HepG2 (cell line): ENCODE measurements around the gene COX7C. TPM values are rescaled to one million over a fixed set of nuclear protein-coding genes. Genes with fewer than 3 reads are reported as not detected.

Source experiments
- CCAR2 ChIP-seq: fragments of 200-400 bp; formaldehyde crosslinking; optimal IDR thresholded peaks from 2 replicates; pipeline ENCODE3; 2018; ENCODE audit warnings: low read depth, mild to moderate bottlenecking, low read length, moderate library complexity
- ETV5 ChIP-seq: IDR thresholded peaks from 2 replicates; pipeline ENCODE4 v1.6.1; 2018; ENCODE audit warnings: missing biosample characterization, missing genetic modification reagents, inconsistent platforms, borderline replicate concordance
- FOXO1 ChIP-seq: sonication (generic); formaldehyde crosslinking; IDR thresholded peaks from 2 replicates; pipeline ENCODE4 v1.4.0; 2020; ENCODE audit warnings: missing genetic modification reagents
- KLF11 ChIP-seq: IDR thresholded peaks from 2 replicates; pipeline ENCODE4 v1.6.1; 2016; ENCODE audit warnings: missing compliant biosample characterization
- MAFF ChIP-seq: IDR thresholded peaks from 2 replicates; pipeline ENCODE4 v1.6.1; 2011; ENCODE audit warnings: low read depth, low read length, improper control_type of control experiment
- MZF1 ChIP-seq: sonication (generic); formaldehyde crosslinking; IDR thresholded peaks from 2 replicates; pipeline ENCODE4 v1.8.1; 2023; ENCODE audit warnings: mild to moderate bottlenecking, missing genetic modification reagents, borderline replicate concordance
- SIX1 ChIP-seq: sonication (generic); formaldehyde crosslinking; IDR thresholded peaks from 2 replicates; pipeline ENCODE4 v1.4.0; 2020; ENCODE audit warnings: missing genetic modification reagents, borderline replicate concordance
- SP2 ChIP-seq: sonication (generic); formaldehyde crosslinking; IDR thresholded peaks from 2 replicates; pipeline ENCODE4 v1.5.1; 2020; ENCODE audit warnings: mild to moderate bottlenecking, missing genetic modification reagents
- ZNF354B ChIP-seq: sonication (generic); formaldehyde crosslinking; IDR thresholded peaks from 2 replicates; pipeline ENCODE4 v1.8.0; 2022; ENCODE audit warnings: mild to moderate bottlenecking, missing genetic modification reagents
- ZNF44 ChIP-seq: sonication (generic); formaldehyde crosslinking; IDR thresholded peaks from 2 replicates; pipeline ENCODE4 v1.5.1; 2020; ENCODE audit warnings: mild to moderate bottlenecking, missing genetic modification reagents
- ZNF552 ChIP-seq: sonication (generic); formaldehyde crosslinking; IDR thresholded peaks from 2 replicates; pipeline ENCODE4 v1.9.0; 2022; ENCODE audit warnings: missing genetic modification reagents, mild to moderate bottlenecking, borderline replicate concordance
- ZNF577 ChIP-seq: sonication (generic); formaldehyde crosslinking; IDR thresholded peaks from 2 replicates; pipeline ENCODE4 v1.4.0; 2020; ENCODE audit warnings: mild to moderate bottlenecking, low read depth, missing genetic modification reagents, borderline replicate concordance
- ZNF879 ChIP-seq: sonication (generic); formaldehyde crosslinking; IDR thresholded peaks from 2 replicates; pipeline ENCODE4 v1.8.1; 2023; ENCODE audit warnings: missing genetic modification reagents
- ZNF883 ChIP-seq: sonication (generic); formaldehyde crosslinking; IDR thresholded peaks from 2 replicates; pipeline ENCODE4 v1.5.1; 2020; ENCODE audit warnings: mild to moderate bottlenecking, missing genetic modification reagents; ENCODE audit errors: not compliant biosample characterization
- polyA plus RNA-seq, 8 experiments: library from polyadenylated mRNA; depleted of rRNA in 3 of 8; stranded (reverse) in 7 of 8; unstranded in 1 of 8; fragments of >200 nt; fragmentation: Illumina TruSeq in 4 of 8; extraction: Trizol in 4 of 8; gene quantifications; 2 replicates each; pipeline versions ENCODE4 v1.2.1 to v1.2.3, GENCODE V29; 2011 to 2016; ENCODE audit warnings: low read depth in 4 of 8, missing spikeins in 1 of 8, mixed read lengths in 1 of 8; ENCODE audit not compliant: insufficient read depth in 1 of 8
- total RNA-seq, 5 experiments: library from RNA; depleted of rRNA; stranded (reverse); fragments of >200 nt; fragmentation: Illumina TruSeq; extraction: Trizol; gene quantifications; 2 replicates each; pipeline ENCODE4 v1.2.3, GENCODE V29; 2016; ENCODE audit warnings: low read depth in 1 of 5
- TF ChIP-seq, protein P1 (sequence below): IDR thresholded peaks from 2 replicates; pipeline ENCODE4 v1.6.1; 2018; ENCODE audit warnings: missing genetic modification reagents
- TF ChIP-seq, protein P2 (sequence below): IDR thresholded peaks from 2 replicates; pipeline ENCODE4 v1.6.1; 2016; ENCODE audit warnings: control low read depth
- TF ChIP-seq, protein P3 (sequence below): sonication (generic); formaldehyde crosslinking; IDR thresholded peaks from 2 replicates; pipeline ENCODE4 v1.4.0; 2020; ENCODE audit warnings: low read depth, mild to moderate bottlenecking, missing genetic modification reagents
- TF ChIP-seq, protein P4 (sequence below): sonication (generic); formaldehyde crosslinking; IDR thresholded peaks from 2 replicates; pipeline ENCODE4 v1.5.0; 2020; ENCODE audit warnings: mild to moderate bottlenecking, missing genetic modification reagents, moderate library complexity
- TF ChIP-seq, protein P5 (sequence below): IDR thresholded peaks from 2 replicates; pipeline ENCODE4 v1.6.1; 2016; ENCODE audit warnings: mild to moderate bottlenecking
- TF ChIP-seq, protein P6 (sequence below): fragments of 450-650 bp; IDR thresholded peaks from 2 replicates; pipeline ENCODE4 v1.6.1; 2017

Gene COX7C
- total and polyA plus RNA-seq, 2 of the 13 experiments (the other 11 are each of a cell fraction or from before 2014, with no cell fraction given): 538 to 635 TPM

DNA sequence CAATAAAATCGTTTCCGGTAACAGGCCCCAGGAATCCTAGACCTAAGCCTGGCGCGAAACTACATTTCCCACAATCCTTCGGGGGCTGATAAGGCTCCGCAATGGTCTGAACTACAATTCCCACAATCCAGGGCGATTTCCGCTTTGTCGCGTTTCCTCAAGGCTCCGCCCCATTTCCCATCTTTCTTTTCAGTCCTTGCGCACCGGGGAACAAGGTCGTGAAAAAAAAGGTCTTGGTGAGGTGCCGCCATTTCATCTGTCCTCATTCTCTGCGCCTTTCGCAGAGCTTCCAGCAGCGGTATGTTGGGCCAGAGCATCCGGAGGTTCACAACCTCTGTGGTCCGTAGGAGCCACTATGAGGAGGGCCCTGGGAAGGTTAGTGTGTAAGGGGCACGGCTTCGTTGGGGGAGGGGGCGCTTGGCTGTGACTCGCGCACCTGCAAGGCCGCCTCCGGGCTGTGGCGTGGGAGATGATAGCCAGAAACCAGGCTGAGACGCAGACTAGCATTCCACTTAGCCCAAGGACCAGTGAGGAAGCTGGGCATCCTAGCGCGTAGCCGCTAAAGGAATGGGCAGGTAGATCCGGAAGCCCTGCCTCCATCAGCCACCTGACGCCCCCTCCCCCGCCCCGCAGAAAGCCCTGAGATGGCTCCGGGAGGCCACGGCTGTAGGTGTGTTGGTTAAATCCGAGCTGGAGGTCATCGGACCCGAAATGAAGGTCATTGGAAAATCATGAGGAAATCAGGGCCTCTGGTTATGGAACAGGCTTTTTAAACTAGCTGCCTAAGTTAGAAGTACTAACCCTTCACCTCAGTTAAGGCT, at the start of gene COX7C (continued):
- TF ChIP-seq MZF1 (CRISPR knock-in tag) (no peak), ZNF883 (CRISPR knock-in tag) (no peak), SP2 (no peak), ZNF879 (CRISPR knock-in tag) (0 out of 2 replicates have a peak, but pooled peaks have one; percentile 29), SIX1 (CRISPR knock-in tag) (no peak), MAFF (no peak), ZNF552 (CRISPR knock-in tag) (no peak), KLF11 (CRISPR knock-in tag) (no peak; the same call in 1 of the 2 replicates), ETV5 (peak; percentile 77; the same call in 1 of the 2 replicates), ZNF44 (CRISPR knock-in tag) (no peak), FOXO1 (no peak; the same call in 1 of the 2 replicates), CCAR2 (no peak), ZNF577 (CRISPR knock-in tag) (no peak), ZNF354B (CRISPR knock-in tag) (0 out of 2 replicates have a peak, but pooled peaks have one; percentile 3)
- TF ChIP-seq, protein P1, sequence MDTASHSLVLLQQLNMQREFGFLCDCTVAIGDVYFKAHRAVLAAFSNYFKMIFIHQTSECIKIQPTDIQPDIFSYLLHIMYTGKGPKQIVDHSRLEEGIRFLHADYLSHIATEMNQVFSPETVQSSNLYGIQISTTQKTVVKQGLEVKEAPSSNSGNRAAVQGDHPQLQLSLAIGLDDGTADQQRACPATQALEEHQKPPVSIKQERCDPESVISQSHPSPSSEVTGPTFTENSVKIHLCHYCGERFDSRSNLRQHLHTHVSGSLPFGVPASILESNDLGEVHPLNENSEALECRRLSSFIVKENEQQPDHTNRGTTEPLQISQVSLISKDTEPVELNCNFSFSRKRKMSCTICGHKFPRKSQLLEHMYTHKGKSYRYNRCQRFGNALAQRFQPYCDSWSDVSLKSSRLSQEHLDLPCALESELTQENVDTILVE (CRISPR knock-in tag): peak; percentile 62; the same call in 1 of the 2 replicates
- TF ChIP-seq, protein P2, sequence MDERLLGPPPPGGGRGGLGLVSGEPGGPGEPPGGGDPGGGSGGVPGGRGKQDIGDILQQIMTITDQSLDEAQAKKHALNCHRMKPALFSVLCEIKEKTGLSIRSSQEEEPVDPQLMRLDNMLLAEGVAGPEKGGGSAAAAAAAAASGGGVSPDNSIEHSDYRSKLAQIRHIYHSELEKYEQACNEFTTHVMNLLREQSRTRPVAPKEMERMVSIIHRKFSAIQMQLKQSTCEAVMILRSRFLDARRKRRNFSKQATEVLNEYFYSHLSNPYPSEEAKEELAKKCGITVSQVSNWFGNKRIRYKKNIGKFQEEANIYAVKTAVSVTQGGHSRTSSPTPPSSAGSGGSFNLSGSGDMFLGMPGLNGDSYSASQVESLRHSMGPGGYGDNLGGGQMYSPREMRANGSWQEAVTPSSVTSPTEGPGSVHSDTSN (CRISPR knock-in tag): no peak
- TF ChIP-seq, protein P3, sequence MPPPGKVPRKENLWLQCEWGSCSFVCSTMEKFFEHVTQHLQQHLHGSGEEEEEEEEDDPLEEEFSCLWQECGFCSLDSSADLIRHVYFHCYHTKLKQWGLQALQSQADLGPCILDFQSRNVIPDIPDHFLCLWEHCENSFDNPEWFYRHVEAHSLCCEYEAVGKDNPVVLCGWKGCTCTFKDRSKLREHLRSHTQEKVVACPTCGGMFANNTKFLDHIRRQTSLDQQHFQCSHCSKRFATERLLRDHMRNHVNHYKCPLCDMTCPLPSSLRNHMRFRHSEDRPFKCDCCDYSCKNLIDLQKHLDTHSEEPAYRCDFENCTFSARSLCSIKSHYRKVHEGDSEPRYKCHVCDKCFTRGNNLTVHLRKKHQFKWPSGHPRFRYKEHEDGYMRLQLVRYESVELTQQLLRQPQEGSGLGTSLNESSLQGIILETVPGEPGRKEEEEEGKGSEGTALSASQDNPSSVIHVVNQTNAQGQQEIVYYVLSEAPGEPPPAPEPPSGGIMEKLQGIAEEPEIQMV (CRISPR knock-in tag): peak; percentile 62; the same call in 1 of the 2 replicates
- TF ChIP-seq, protein P4, sequence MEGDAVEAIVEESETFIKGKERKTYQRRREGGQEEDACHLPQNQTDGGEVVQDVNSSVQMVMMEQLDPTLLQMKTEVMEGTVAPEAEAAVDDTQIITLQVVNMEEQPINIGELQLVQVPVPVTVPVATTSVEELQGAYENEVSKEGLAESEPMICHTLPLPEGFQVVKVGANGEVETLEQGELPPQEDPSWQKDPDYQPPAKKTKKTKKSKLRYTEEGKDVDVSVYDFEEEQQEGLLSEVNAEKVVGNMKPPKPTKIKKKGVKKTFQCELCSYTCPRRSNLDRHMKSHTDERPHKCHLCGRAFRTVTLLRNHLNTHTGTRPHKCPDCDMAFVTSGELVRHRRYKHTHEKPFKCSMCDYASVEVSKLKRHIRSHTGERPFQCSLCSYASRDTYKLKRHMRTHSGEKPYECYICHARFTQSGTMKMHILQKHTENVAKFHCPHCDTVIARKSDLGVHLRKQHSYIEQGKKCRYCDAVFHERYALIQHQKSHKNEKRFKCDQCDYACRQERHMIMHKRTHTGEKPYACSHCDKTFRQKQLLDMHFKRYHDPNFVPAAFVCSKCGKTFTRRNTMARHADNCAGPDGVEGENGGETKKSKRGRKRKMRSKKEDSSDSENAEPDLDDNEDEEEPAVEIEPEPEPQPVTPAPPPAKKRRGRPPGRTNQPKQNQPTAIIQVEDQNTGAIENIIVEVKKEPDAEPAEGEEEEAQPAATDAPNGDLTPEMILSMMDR (CRISPR knock-in tag): 0 out of 2 replicates have a peak, but pooled peaks have one; percentile 17
- TF ChIP-seq, protein P5, sequence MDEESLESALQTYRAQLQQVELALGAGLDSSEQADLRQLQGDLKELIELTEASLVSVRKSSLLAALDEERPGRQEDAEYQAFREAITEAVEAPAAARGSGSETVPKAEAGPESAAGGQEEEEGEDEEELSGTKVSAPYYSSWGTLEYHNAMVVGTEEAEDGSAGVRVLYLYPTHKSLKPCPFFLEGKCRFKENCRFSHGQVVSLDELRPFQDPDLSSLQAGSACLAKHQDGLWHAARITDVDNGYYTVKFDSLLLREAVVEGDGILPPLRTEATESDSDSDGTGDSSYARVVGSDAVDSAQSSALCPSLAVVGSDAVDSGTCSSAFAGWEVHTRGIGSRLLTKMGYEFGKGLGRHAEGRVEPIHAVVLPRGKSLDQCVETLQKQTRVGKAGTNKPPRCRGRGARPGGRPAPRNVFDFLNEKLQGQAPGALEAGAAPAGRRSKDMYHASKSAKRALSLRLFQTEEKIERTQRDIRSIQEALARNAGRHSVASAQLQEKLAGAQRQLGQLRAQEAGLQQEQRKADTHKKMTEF (CRISPR knock-in tag): peak; percentile 78
- TF ChIP-seq, protein P6, sequence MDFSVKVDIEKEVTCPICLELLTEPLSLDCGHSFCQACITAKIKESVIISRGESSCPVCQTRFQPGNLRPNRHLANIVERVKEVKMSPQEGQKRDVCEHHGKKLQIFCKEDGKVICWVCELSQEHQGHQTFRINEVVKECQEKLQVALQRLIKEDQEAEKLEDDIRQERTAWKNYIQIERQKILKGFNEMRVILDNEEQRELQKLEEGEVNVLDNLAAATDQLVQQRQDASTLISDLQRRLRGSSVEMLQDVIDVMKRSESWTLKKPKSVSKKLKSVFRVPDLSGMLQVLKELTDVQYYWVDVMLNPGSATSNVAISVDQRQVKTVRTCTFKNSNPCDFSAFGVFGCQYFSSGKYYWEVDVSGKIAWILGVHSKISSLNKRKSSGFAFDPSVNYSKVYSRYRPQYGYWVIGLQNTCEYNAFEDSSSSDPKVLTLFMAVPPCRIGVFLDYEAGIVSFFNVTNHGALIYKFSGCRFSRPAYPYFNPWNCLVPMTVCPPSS: no peak
